ENCODE data around the gene ZFR2.

ZFR2 gene

GRCh38 chr19:3849787-3850186 is 19.1 kb downstream of the ZFR2 start:
- TF ChIP-seq, protein P1, sequence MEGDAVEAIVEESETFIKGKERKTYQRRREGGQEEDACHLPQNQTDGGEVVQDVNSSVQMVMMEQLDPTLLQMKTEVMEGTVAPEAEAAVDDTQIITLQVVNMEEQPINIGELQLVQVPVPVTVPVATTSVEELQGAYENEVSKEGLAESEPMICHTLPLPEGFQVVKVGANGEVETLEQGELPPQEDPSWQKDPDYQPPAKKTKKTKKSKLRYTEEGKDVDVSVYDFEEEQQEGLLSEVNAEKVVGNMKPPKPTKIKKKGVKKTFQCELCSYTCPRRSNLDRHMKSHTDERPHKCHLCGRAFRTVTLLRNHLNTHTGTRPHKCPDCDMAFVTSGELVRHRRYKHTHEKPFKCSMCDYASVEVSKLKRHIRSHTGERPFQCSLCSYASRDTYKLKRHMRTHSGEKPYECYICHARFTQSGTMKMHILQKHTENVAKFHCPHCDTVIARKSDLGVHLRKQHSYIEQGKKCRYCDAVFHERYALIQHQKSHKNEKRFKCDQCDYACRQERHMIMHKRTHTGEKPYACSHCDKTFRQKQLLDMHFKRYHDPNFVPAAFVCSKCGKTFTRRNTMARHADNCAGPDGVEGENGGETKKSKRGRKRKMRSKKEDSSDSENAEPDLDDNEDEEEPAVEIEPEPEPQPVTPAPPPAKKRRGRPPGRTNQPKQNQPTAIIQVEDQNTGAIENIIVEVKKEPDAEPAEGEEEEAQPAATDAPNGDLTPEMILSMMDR (IDR thresholded peaks at IDR 0.05; ENCODE audit: low read depth, low read length): no peak
- TF ChIP-seq POLR2A (IDR thresholded peaks at IDR 0.05; ENCODE audit: extremely low read depth, insufficient read length): no peak
- TF ChIP-seq MYC (IDR thresholded peaks at IDR 0.05; ENCODE audit: low read depth, low read length): no peak
- TF ChIP-seq MAX (IDR thresholded peaks at IDR 0.05; ENCODE audit: low read depth, low read length): no peak
- DNase-seq (ENCODE audit: low read depth): no peak
- H3K4me3 ChIP-seq (ENCODE audit: low read depth, low read length): no peak overlapping the region

DNA sequence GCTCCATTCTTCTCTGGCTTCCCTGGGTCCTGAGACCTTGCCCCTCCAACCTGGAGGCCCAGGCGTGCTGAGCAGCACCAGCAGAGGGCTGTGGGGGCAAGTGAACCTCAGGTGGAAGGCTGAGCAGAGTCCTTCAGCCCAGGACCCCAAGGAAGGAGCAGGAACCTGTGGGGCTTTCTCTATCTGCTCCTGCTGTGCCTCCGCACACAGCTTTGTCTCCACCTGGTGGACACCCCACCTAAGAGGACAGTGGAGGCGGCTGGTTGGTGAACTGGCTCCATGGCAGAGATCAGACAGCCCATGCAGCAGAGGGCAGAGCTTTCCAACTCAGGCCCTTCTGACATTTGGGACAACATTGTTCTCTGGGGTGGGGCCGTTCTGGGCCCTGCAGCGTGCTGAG is 19.7 kb downstream of the ZFR2 start:
- no peak for DNase-seq (ENCODE audit: low read depth)
- no peak for TF ChIP-seq MAX (IDR thresholded peaks at IDR 0.05; ENCODE audit: low read depth, low read length)
- H3K4me3 ChIP-seq (ENCODE audit: low read depth, low read length): no peak overlapping the region

DNA sequence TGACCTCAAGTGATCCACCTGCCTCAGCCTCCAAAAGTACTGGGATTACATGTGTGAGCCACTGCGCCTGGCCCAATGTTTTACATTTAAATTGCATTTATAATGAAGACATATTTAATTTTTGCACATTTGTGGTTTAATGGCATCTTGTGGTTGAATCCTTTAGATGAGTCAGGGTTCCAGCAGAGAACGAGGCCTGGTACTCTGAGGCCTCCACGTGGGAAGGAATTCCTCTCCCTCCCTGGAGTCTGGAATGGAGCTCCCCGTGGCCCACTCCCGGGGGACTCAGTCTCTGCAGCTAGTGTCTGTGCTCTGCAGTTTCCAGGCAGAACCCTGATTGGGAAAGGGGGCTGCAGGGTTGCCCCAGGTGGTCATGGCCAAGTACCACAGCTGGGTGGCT is 24.2 kb downstream of the ZFR2 start:
- TF ChIP-seq, protein P1 (IDR thresholded peaks at IDR 0.05; ENCODE audit: low read depth, low read length): no peak
- no peak for TF ChIP-seq MAX (IDR thresholded peaks at IDR 0.05; ENCODE audit: low read depth, low read length)
- TF ChIP-seq MYC (IDR thresholded peaks at IDR 0.05; ENCODE audit: low read depth, low read length): no peak
- TF ChIP-seq POLR2A (IDR thresholded peaks at IDR 0.05; ENCODE audit: extremely low read depth, insufficient read length): no peak
- DNase-seq (ENCODE audit: low read depth): no peak
- no peak overlapping the region for H3K4me3 ChIP-seq (ENCODE audit: low read depth, low read length)

- TF ChIP-seq MYC (IDR thresholded peaks at IDR 0.05; ENCODE audit: low read depth, low read length) (no peak), POLR2A (IDR thresholded peaks at IDR 0.05; ENCODE audit: extremely low read depth, insufficient read length) (no peak), MAX (IDR thresholded peaks at IDR 0.05; ENCODE audit: low read depth, low read length) (no peak)
- TF ChIP-seq, protein P1 (IDR thresholded peaks at IDR 0.05; ENCODE audit: low read depth, low read length): no peak
- no peak for DNase-seq (ENCODE audit: low read depth)
- H3K4me3 ChIP-seq (ENCODE audit: low read depth, low read length): no peak overlapping the region
Observed at GRCh38 chr19:3842948-3843347, 25.9 kb downstream of the ZFR2 start.

DNA sequence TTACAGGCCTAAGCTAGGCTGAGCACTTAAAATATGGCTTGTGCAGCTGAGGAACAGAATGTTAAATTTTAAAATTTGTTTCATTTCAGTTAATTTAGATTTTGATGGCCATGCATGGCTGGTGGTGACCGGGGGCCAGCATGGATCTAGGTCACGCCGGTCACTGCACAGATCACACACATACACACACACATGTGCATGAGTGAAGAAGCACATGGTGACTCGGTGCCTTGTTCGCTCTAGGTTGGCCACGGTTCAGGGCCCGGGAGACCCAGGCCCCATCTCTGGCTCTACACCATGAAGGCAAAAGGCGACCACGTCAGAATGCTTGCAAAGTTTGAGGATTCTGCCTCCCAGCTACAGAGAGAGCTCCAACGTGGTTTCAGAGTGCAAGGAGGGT is 28.0 kb downstream of the ZFR2 start:
- TF ChIP-seq MAX (IDR thresholded peaks at IDR 0.05; ENCODE audit: low read depth, low read length): no peak
- TF ChIP-seq, protein P1 (IDR thresholded peaks at IDR 0.05; ENCODE audit: low read depth, low read length): no peak
- no peak for TF ChIP-seq MYC (IDR thresholded peaks at IDR 0.05; ENCODE audit: low read depth, low read length)
- no peak for TF ChIP-seq POLR2A (IDR thresholded peaks at IDR 0.05; ENCODE audit: extremely low read depth, insufficient read length)
- no peak for DNase-seq (ENCODE audit: low read depth)

DNA sequence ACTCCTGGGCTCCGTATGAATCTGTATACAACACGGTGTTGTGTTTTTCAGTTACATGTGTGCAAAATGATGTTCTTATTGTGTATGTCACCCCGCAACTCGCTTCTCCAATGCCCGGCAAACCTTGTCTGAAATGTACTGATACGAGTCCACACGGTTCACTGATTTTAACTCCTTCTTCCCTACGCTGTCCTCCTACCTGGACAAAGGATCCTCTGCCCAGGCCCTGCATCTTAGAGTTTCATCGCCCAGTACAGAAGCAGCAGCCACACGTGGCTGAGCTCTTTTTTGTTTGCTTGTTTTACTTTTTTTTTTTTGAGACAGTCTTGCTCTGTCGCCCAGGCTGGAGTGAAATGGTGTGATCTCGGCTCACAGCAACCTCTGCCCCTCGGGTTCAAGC is 28.9 kb downstream of the ZFR2 start:
- TF ChIP-seq MYC (IDR thresholded peaks at IDR 0.05; ENCODE audit: low read depth, low read length) (no peak), MAX (IDR thresholded peaks at IDR 0.05; ENCODE audit: low read depth, low read length) (no peak), POLR2A (IDR thresholded peaks at IDR 0.05; ENCODE audit: extremely low read depth, insufficient read length) (no peak)
- TF ChIP-seq, protein P1 (IDR thresholded peaks at IDR 0.05; ENCODE audit: low read depth, low read length): no peak
- H3K4me3 ChIP-seq (ENCODE audit: low read depth, low read length): no peak overlapping the region
- no peak for DNase-seq (ENCODE audit: low read depth)

More for the DNA sequence above, 28.0 kb downstream of the ZFR2 start:
- H3K4me3 ChIP-seq (ENCODE audit: low read depth, low read length): no peak overlapping the region

Measured in NB4 (cell line).